PC-9 (cell line): Measurements from ENCODE around the gene PPP2R2B.

Experiments used
- EZH2 ChIP-seq: fragments of 200-600 bp; sonication (generic); IDR thresholded peaks from 2 replicates; pipeline ENCODE4 v1.8.0; 2017; ENCODE audit warnings: antibody characterized with exemption, low read depth
- TF ChIP-seq, protein P1 (sequence below): fragments of 200-600 bp; sonication (generic); conservative IDR thresholded peaks from 2 replicates; pipeline ENCODE4 v1.6.1; 2017; ENCODE audit warnings: mixed run types, antibody characterized with exemption, mild to moderate bottlenecking, moderate library complexity

- TF ChIP-seq, protein P1, sequence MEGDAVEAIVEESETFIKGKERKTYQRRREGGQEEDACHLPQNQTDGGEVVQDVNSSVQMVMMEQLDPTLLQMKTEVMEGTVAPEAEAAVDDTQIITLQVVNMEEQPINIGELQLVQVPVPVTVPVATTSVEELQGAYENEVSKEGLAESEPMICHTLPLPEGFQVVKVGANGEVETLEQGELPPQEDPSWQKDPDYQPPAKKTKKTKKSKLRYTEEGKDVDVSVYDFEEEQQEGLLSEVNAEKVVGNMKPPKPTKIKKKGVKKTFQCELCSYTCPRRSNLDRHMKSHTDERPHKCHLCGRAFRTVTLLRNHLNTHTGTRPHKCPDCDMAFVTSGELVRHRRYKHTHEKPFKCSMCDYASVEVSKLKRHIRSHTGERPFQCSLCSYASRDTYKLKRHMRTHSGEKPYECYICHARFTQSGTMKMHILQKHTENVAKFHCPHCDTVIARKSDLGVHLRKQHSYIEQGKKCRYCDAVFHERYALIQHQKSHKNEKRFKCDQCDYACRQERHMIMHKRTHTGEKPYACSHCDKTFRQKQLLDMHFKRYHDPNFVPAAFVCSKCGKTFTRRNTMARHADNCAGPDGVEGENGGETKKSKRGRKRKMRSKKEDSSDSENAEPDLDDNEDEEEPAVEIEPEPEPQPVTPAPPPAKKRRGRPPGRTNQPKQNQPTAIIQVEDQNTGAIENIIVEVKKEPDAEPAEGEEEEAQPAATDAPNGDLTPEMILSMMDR: no peak
- no peak for TF ChIP-seq EZH2
Measured at GRCh38 chr5:146561711-146562110, 316.8 kb downstream of the PPP2R2B start.
